NCI-H2171 (cell line): ENCODE data around the gene NDUFB6.
"Not testable (repeated sequence)": the region's sequence is repeated elsewhere in the genome, so short reads cannot be mapped to it uniquely, and the experiment has no call there.

Source experiments
- DNase-seq: peaks from one replicate; lab custom pipeline; 2025; lab: John Stamatoyannopoulos, UW

Gene NDUFB6

DNA sequence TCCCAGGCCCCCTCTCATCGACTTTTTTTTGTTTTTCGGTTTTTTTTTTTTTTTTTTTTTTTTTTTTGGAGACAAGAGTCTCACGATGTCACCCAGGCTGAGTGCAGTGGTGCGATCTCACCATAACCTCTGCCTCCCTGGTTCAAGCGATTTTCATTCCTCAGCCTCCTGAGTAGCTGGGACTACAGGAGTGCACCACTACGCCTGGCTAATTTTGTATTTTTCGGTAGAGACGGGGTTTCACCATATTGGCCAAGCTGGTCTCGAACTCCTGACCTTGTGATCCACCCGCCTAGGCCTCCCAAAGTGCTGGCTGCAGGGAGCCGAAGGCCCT, 48.4 kb downstream of the NDUFB6 start:
- not testable (repeated sequence) for DNase-seq

DNA sequence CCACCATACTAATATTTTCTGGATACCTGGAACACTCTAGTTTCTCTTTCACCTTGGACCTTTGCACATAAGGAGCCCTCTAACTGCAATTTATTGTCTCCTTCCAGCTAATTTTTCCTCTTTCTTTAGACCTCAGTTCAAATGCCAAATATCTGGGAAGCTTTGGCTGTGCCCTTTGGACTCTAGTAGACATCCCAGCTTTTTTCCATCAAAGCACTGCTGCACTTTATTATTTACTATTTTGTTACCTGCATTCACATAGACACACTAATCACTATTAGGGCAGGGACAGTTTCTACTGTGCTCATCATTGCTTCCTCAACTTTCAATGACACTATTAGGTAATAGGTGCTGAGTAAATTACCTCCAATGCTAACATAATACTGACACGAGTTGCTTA, 49.0 kb downstream of the NDUFB6 start:
- no peak for DNase-seq

DNA sequence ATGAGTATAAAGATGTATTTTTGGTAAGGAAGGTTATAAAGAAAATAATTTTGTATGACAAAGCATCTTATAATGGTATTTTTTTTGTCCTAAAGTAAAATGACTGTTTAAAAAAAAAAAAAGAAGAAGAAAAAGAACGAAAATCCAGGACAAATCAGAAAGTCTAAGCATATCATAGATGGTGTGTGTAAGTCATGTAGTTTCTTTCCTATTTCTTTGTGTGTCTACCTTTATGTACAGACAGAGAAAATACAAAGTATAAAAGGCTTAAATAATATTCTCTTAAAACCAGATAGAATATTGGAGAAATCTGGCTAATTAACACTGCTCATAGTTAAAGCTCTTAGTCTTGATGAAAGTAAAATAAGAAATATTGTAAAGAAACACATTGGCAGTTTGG, 54.7 kb downstream of the NDUFB6 start:
- no peak for DNase-seq

DNA sequence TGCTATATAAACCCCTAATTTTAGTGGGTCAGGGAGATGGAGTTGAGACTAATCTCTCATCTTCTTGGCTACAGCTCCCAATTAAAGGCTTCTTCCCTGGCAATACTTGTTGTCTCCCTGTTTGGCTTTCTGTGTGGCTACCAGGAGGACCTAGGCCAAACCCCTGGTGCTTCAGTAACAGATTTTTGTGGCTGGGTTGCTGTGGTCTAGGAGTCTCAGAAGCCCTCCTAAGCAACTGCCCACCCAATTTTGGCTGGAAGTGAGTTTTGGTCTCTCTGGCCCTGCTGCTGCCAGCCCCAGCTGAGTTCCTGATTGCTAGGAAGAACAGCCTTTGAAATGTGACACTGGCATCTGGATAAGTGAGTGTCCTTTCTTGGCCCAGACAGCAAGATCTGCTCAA, 56.7 kb downstream of the NDUFB6 start:
- DNase-seq, result no peak

DNA sequence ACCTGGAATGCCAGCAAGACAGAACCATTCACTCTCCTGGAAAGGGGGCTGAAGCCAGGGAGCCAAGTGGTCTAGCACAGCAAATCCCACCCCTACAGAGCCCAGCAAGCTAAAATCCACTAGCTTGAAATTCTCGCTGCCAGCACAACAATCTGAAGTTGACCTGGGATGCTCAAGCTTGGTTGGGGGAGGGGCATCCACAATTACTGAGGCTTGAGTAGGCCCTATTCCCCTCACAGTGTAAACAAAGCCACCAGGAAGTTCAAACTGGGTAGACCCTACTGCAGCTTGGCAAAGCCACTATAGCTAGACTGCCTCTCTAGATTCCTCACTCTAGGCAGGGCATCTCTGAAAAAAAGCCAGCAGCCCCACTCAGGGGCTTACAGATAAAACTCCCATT, 64.2 kb downstream of the NDUFB6 start:
- DNase-seq, result no peak

DNA sequence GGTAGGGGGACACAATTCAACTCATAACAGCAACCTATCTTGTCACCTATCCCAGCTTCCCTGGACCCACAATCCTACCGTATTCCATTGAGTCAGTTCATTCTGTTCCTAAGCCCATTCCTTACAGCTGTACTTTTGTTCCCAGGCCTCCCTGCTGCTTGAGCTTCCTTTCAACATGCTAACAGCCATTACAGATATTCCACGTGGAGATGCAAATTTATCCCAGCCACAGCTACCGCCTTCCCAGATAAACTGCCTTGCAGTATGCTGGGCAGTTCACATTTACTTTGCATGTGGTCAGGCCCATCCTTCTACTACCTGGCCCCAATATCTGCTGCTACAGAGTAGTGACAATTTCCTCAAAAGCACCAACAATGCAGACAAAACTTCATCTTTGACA, 70.0 kb downstream of the NDUFB6 start:
- no peak for DNase-seq
